T-helper 9 cell (primary cell): ENCODE results near the gene BOD1L1.

Source experiments
- DNase-seq: peaks from one replicate; pipeline ENCODE4 v3.0.0-alpha.2; 2020

The BOD1L1 gene

DNA sequence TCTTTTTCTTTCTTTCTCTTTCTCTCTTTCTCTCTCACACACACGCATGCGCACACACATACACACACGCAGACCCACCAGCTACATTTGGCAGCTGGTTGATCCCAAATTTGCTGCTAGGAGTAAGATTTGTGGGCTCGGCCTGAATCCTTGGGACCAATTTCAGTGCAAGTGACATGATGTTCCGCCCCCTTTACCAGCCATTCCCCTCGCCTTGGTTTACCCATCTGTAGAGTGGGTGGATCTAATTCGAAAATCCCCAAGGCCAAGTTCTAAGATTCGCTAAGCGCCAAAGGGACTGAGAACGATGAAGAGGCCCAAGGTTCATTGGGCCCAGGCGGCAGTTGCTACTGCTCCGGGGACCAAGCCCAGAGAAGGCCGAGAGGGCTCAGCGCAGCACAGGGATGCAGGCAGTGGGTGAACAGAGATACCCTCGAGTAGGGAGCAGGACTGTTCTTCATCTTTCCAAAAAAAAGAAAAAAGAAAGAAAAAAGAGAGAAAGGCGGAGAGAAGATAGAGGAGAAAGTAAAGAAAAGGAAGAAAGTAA, 89.0 kb downstream of the BOD1L1 start:
- no peak for DNase-seq

DNA sequence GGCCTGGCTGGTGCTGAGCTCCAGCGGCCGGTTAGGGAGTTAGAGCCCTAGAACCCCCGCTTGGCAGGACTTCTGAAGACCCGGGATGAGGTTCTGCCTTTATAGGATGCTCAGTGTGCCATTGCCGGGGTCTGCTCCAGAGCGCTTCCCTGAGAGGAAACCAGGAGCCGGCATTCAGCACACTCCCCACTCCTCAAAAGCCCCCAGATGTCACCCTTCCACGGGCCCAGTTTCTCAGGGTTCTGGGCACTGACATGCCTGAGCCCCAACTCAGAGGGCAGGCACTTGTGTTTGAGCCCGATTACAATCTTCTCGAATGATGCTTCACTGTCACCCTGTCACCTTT, 89.7 kb downstream of the BOD1L1 start:
- no peak for DNase-seq

DNA sequence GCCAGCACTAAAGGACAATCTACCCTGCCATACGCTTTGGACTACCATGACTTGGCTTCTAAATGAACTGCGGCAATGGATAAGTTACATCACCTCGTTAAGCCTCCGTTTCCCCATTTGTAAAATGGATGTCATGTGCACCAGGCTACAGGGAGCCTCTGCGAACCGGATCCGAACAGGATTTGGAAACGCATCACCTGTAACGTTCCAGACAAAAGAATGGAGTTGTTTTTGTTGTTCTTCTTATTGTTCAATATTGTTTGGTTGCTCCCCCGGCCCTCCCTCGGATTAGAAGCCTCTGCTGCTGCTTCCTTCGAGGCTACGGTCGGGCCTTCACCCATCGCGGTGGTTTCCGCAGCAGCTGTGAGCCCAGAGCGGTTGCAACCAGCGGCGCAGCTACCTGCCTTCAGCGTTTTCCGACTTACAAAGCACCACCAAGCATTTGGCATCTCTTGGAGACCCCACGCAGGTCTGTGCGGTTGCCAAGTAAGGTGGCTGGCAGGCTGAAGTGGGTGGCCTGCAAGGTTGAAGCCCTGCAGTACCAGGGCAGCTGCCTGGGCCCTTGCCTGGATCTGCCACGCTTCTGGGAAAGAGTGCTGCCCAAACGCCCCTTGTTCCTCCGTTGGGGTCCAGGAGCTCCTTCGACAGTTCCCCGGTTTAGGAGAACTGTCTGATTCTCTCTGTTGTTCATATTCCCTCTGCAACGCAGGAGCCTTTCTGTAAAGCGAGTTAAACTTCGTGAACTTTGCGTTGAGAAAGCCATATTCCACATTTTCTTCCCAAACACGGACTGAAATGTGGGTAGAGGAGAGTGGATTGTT, 90.3 kb downstream of the BOD1L1 start:
- DNase-seq, result no peak

DNA sequence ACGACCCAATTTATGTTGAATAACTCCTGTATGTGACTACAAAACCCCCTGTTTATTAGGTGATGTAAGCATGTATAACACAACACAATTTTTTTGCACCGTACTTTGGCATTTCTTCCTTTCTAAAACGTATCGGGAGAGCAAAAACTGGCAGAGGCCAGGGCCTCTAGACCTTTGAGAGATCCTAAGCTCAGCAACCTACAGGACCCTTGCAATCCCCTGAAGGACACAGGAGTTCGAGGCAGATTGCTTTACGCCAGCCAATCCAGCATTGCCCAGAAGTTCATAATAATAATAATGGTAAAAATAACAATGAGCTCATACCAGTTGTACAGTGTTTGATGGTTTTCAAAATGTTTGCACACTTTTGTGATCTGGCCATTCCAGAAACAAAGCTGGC, 90.9 kb downstream of the BOD1L1 start:
- DNase-seq, result no peak

DNA sequence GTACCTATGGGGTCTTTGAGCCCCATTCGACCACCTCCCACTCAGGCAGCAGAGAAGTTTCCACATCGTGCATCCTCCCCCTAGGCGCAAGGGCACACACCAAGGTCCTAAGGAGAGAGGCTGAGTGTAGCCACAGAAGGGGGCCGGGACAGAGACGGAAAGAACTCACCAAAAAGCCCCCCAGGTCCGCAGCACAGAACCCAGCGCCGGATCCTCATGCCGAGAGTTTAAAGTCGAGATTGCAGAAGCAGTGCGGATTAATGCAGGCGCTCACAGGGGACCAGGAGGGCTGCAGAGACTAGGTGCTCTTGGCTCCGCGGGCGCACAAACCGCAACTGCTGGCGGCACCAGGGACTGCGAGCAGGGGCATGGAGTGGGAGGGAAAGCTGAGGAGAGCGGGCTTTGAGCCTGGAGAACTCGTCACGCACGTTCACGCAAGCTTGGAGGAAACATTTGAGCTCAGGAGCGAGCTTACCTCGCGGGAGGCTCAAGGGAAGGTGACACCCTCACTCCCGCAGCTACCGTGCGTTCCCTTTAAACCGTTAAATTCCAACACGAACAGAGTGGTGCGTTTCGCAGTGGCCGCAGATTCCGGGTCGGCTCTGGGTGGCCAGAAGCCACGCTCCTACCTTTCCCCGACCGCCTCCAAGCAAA, 91.7 kb downstream of the BOD1L1 start:
- no peak for DNase-seq

DNA sequence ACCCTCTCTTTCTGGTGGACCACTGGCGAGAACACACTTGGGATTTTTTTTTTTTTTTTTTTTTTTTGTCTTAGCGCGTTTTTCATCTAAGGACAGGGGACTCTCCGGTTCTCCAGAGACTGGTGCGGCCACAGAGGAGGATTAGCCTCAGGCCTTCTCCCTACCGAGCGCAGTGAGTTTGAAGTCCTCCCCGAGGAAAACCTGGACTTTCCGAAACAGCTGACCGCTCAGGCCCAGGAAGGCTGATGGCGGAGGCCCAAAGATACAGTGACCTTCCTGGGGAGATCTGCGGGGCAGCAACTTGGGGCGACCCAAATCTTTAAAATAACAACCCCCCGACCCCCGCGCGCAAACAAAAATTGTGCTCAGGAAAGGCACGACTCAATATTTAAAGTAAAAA, 92.4 kb downstream of the BOD1L1 start:
- DNase-seq, result no peak

DNA sequence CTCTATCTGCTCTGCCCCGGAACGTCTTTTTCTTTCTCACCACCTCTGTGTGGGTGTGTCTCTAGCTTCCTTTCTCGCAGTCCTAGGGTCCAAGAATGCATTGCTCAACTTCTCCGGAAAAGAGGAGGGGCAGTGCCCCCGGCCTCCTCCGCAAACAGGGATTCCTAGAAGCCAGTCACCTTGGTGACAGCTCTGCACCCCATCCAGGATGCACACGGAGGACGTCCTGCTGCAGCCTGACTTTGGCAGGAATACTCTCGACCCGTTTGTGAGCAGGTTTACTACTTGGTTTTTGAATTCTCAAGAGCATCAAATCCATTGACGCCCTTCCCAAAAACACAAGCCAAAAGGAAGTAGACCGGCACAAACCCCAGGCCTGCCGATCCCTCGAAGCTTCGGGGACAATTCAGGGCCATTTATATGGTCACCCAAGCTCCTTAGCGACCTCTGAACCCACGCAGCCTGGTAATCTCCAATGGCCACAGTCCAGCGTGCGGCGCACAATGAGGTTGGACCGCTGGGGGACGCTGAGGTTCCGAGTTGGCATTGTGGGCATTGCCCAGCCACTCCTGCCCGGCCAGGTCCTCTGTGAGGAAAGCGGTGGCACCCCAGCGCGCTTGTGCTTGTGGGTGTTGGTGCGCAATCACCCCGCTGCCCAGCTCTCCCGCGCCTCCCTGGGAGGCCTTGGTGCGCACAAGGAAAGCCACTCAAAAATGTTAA, 93.0 kb downstream of the BOD1L1 start:
- DNase-seq, result no peak

DNA sequence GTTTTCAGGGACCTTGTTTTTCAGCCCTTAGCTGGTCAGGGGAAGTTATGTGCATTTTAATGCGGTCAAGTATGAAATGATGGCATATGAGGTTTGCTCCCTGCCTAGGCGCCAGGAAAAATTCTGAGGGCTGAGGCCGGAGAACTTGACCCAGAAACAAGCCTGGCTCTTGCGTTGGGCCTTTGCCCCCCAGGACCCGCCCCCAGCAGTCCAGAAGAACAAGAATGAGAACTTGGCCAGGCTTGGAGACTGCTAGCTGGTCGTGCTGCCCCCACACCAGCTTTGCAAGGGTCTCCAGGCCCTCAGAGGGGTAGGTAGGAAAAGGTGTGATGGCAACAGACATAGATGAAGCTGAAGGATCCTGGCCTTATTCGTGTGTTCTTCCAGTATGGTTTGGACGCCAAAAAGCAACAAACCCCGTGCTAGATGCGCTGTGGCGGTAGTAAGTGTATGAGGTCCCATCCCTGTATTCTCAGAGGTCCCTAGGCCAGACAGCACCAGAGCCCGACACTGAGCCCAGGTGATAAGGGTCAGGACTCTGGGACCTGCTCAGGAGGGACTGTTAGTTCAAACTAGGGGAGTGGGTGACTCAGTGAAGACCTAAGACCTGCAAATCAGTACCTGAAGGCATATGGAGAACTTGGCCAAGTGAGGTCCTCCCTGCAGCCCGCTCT, 93.7 kb downstream of the BOD1L1 start:
- no peak for DNase-seq

DNA sequence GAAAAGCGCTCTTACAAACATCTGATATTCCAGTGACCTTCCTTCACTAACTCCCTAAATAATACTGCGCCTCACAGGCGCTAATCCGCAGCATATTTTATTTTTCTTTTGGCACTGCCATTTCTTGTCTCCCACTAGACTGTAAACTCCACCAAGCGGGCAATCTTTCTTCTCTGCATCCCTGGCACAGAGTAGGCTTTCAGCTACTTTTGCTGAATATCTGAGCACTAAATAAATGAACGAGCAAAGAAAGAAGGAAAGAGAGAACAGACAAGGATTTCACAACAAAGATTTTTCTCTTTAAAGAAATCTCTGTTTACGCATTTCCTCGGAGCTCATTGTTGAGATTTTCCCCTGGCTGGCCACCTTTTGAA, 95.9 kb downstream of the BOD1L1 start:
- DNase-seq, result no peak

DNA sequence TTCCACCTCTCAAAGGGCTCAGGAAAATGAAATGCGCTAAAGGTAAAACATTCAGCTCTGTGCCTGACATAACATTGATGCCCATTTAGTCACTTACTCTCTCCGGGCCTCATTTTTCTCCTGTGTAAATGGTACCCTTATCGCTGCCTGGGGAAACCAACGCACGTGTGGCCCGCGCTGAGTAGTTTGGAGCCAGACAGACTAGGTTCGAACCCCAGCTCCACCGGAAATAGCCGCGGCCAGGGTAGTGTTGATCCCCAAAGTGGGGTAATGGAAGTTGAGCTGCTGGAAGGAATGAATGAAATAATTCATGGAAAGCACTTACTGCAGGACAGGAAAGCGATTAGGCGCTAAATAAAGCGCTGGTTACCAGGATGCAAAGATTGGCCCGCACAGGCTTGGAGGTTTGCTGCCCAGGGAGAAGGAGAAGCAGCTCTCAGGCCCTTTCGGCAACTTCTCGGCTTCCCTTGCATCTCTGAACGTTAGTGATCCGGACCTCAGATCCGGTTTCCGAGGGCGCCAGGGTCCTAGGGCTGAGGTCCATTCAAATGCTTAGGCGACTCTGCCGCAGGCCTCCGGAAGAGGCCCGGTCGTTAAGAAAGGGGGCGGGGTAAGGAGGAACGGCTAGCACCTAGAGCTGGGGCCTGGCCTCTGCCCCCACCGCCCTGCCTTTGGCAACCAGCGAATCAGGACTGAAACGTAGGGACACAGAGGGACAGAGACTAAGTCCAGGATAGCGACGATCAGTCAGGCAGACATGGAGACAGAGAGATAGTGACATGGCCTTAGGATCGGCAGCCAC, 96.5 kb downstream of the BOD1L1 start:
- no peak for DNase-seq

DNA sequence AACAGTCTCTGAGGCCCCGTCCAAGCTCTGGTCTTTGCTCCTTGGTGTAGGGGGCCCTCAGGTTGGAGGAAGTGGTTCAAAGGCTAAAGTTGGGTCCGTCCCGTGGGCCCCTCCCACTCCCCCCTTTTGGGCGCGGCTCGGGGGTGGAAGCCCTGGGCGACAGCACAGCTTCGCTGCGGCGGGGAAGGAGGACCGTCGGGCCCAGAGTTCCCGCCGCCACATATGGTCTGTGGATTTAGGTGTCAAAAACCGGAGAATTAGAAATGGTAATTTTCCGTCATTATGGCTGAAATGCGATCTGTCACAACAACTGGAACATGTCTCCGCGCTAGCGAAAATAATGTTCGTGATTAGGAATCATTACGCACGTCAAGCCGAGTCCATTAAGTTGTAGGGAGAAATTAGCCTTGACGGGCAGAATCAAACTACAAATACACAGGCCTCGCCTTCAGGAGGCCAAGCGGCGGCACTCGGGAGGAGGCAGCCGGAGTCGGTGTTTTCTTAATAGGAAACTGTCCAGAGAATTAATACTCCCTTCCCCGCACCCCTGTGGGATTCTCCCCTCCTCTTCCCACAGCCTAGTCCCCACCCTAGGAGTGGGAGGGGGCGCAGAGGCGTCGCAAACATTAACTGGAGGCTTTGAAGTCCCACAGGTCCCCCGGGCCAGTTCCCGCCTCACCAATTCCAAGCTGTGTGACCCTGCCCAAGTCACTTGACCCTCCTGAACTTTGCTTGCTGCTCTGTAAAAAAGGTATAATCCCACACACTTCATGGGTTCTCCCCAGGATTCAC, 98.2 kb downstream of the BOD1L1 start:
- no peak for DNase-seq

DNA sequence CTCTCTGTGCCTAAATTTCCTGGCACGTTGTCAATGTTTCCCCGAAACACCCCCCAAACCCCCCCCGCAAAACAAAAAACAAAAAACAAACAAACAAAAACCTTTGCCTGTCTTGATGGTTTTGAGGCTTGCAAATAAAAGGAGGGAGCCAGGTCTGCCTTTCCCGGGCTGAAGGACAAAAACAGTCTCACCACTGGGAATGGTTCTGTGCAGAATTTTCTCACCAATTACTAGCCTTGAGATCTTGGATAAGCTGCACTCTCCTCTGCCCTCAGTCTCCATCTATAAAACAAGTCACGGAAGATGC, 98.8 kb downstream of the BOD1L1 start:
- no peak for DNase-seq

DNA sequence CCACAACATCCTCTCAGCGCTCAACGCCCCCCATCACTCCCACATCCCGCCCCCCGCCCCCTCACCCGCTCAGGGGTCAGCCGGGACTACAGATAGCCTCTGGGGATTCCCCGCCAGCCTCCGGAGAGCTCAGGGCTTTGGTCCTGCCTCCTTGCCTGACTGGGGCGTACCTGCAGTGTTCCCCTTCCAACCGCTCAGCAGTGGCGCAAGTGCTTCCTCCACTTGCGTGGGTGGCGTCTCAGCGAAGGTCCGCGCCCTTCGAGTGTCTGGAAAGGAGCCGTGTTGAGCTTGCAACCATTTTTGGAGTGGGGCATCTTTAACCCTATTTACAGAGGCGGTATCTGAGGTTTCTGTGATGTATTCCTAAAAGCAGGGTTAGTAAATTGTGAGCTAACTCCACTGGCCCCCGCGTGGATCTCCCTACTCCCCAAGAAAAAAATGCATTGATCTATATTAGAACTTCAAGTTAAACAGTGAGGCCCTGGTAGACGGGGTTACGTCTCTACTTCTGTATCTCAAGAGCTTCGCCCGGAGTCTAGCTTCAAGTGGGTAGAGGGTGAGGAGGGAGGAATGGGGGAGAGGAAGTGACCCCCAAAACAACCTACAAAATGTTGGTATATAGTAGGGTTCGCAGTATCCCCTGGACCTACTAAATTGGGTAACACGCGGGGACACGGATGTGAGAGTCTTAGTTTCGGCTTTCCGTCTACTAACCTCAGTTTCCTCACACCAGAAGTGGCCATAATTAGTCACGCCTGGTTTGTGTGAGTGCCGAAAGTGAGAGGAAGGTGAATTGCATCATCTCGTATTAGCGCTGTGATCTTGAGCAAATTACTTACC, 99.3 kb downstream of the BOD1L1 start:
- DNase-seq, result no peak

DNA sequence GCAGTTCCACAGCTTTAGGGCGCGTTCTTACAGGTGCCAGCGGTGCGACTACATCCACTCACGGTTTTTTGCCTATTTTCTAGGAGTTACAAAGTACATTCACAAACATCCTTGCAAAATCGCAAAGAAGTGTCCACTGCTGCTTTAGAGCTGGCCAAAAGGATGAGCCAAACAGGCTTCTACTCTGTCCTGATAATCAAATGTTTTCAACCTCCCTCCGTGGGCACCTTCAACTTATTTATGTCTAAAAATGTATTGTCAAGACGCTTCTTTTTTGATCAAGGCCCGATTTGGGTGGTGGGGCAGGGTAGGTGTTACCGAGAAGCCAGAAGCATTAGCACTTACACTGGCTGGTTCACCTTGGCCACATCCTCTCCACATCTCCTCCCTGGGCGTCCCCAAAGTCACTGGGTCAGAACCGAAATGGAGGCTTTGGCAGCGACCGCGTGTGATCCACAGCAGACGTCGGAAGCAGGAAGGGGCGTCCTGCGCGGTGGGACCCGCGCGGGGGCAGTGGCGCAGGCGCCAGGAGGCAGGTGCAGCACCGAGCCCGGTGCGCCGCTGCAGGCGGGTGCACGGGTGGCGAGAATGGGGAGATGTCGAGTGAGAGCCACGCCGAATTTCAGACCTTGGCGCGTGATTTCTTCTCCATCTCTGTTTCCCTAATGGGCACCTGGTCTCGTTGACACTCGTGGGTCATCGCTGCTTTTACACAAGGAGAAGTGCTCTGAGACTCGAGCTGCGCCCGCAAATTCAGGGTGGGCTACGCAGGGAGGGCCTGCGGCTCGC, 100.1 kb downstream of the BOD1L1 start:
- DNase-seq, result no peak

DNA sequence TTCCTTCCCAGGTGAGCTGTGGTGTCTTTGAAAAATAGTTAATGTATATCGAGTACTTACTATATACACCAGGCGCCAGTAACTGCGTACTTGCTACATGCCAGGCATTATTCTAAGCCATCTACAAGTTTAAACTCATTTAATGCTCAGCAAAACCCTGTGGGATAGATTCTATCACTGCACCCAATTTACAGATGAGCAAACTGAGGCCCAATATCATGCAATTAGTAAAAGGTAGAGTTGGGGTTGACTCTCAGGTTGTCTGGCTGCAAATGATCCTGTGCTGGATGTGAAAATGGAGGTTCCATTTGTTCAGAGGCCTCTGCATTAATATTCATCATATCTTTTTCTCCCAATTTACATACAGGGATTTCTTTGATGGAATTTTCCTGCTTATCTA, 100.9 kb downstream of the BOD1L1 start:
- DNase-seq, result no peak

DNA sequence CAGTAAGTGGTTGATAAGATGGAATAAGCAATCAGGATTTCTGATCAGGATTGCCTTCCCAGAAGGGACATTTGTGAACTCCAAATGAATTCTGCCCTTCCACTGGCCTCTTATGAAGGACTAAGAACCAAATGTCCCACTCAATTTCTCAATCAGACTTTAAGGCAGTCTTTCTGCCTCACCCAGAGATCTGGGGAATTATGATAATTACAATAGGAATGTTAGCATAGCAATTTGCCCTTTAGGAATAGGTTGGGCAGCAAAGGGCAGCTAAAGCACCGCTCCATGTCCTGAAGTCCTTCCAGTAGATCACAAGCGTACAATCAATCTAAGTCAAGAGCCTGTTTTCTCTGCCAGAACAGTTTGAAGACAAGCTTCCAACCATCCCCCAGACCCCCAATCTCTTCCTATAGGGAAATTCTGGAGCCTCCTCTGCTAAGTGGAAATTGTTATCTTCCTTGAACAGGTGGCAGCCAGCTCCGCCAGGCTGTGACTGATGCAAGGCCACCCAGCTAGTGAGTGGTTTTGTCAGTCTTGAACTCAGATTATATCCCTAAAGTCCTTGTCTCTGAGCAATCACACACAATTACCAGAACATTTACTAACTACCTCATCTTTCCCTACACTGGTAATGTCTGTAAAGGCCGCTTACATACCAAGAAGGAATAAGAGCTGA, 101.8 kb downstream of the BOD1L1 start:
- no peak for DNase-seq

DNA sequence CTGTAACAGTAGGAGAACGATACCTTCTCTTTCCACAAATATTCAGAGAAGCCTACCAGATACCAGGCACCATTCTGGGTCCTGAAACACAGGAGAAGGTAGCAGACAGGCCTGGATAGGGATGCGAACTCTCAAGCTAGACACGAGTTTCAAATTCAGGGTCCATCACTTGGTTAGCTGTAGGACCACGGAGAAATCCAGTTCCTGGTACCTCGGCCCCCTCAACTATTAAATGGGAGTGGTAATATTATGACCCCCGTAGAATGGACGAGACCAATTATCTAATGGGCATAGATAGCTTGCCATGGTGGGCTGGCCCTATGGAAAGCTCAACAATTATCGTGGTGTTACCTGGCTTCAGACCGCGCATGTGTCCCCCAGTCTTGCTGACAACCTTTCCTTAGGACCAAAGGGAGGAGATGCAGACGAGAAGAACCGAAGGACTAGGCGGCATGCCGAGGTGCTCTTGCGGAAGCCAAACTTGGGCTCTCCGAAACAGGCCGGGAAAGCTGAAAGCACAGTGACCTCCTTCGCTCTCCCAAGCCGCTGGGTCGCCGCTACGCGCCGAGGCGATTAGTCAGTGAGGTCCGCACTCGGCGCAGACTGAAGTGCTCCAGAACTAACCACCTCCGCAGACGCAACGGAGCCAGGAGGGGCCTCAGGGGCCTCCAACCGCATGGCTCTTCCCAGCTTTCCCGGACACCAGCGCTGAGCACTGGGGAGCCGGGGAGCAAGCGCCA, 102.9 kb downstream of the BOD1L1 start:
- no peak for DNase-seq
